H9 (cell line): Measurements from ENCODE around the gene OPN1MW. TPM values are rescaled to one million over a fixed set of nuclear protein-coding genes. Genes with fewer than 3 reads are reported as not detected.
"Not testable (repeated sequence)": the region's sequence is repeated elsewhere in the genome, so short reads cannot be mapped to it uniquely, and the experiment has no call there.

Source experiments
- DNase-seq: peaks from one replicate; pipeline ENCODE4 v3.0.0-alpha.2; 2017
- H2AFZ ChIP-seq: one replicate; pipeline ENCODE4 v1.6.1; 2013; ENCODE audit warnings: mild to moderate bottlenecking, low read length, control low read depth, moderate library complexity
- H2AK5ac ChIP-seq: 2 replicates; pipeline ENCODE4 v1.6.1; 2013; ENCODE audit warnings: low read length, control low read depth, mixed read lengths; ENCODE audit not compliant: insufficient read length
- H2BK120ac ChIP-seq: one replicate; pipeline ENCODE4 v1.6.1; 2013; ENCODE audit warnings: low read depth, mild to moderate bottlenecking, low read length, control low read depth, inconsistent platforms; ENCODE audit not compliant: poor library complexity, severe bottlenecking
- H2BK12ac ChIP-seq: 2 replicates; pipeline ENCODE4 v1.6.1; 2013; ENCODE audit warnings: low read length, control low read depth, mixed read lengths, low read depth; ENCODE audit not compliant: insufficient read length
- H2BK15ac ChIP-seq: 2 replicates; pipeline ENCODE4 v1.6.1; 2013; ENCODE audit warnings: low read depth, low read length, control low read depth
- H2BK20ac ChIP-seq: one replicate; pipeline ENCODE4 v1.6.1; 2013; ENCODE audit warnings: low read depth, mild to moderate bottlenecking, low read length, control low read depth, inconsistent platforms; ENCODE audit not compliant: poor library complexity, severe bottlenecking
- H2BK5ac ChIP-seq: 2 replicates; pipeline ENCODE4 v1.6.1; 2013; ENCODE audit warnings: low read length, control low read depth, mixed read lengths; ENCODE audit not compliant: insufficient read length
- H3K14ac ChIP-seq: 2 replicates; pipeline ENCODE4 v1.6.1; 2013; ENCODE audit warnings: low read length, control low read depth; ENCODE audit not compliant: insufficient read depth
- H3K18ac ChIP-seq: 2 replicates; pipeline ENCODE4 v1.6.1; 2013; ENCODE audit warnings: low read depth, mild to moderate bottlenecking, mixed read lengths, low read length, control low read depth; ENCODE audit not compliant: insufficient read length
- H3K23ac ChIP-seq: 2 replicates; pipeline ENCODE4 v1.6.1; 2013; ENCODE audit warnings: low read length, control low read depth, mixed read lengths, low read depth; ENCODE audit not compliant: insufficient read length
- H3K23me2 ChIP-seq: 2 replicates; pipeline ENCODE4 v1.6.1; 2013; ENCODE audit warnings: low read depth, mild to moderate bottlenecking, mixed read lengths, low read length, control low read depth; ENCODE audit not compliant: insufficient read length, poor library complexity, severe bottlenecking
- H3K27ac ChIP-seq: 2 replicates; pipeline ENCODE4 v1.5.1; 2013; ENCODE audit warnings: low read length, control low read depth, mixed read lengths, low read depth; ENCODE audit not compliant: insufficient read length
- H3K27me3 ChIP-seq: 2 replicates; pipeline ENCODE4 v1.6.1; 2013; ENCODE audit warnings: low read length, control low read depth, inconsistent platforms; ENCODE audit not compliant: insufficient read depth
- H3K4ac ChIP-seq: 2 replicates; pipeline ENCODE4 v1.6.1; 2013; ENCODE audit warnings: low read depth, mild to moderate bottlenecking, control low read depth, inconsistent platforms, low read length, moderate library complexity
- H3K4me1 ChIP-seq: 2 replicates; pipeline ENCODE4 v1.6.1; 2013; ENCODE audit warnings: low read length, control low read depth, inconsistent platforms; ENCODE audit not compliant: insufficient read depth
- H3K4me2 ChIP-seq: 2 replicates; pipeline ENCODE4 v1.6.1; 2013; ENCODE audit warnings: low read length, control low read depth, mixed read lengths; ENCODE audit not compliant: insufficient read length, insufficient read depth
- H3K56ac ChIP-seq: 2 replicates; pipeline ENCODE4 v1.6.1; 2013; ENCODE audit warnings: low read depth, mild to moderate bottlenecking, mixed read lengths, low read length, control low read depth; ENCODE audit not compliant: insufficient read length
- H3K79me1 ChIP-seq: 2 replicates; pipeline ENCODE4 v1.6.1; 2013; ENCODE audit warnings: low read depth, mild to moderate bottlenecking, moderate library complexity, low read length, control low read depth, inconsistent platforms; ENCODE audit not compliant: insufficient read depth, poor library complexity, severe bottlenecking
- H3K79me2 ChIP-seq: 2 replicates; pipeline ENCODE4 v1.6.1; 2013; ENCODE audit warnings: low read length, control low read depth, inconsistent platforms; ENCODE audit not compliant: insufficient read depth
- H3K9ac ChIP-seq: 2 replicates; pipeline ENCODE4 v1.6.1; 2013; ENCODE audit warnings: low read length, control low read depth, mixed read lengths; ENCODE audit not compliant: insufficient read length; ENCODE audit errors: extremely low read depth
- H3K9me3 ChIP-seq: one replicate; pipeline ENCODE4 v1.6.1; 2013; ENCODE audit warnings: low read depth, low read length, inconsistent platforms; ENCODE audit not compliant: control insufficient read depth
- H3T11ph ChIP-seq: one replicate; pipeline ENCODE4 v1.6.1; 2013; ENCODE audit warnings: mild to moderate bottlenecking, low read length, control low read depth, inconsistent platforms
- H4K20me1 ChIP-seq: one replicate; pipeline ENCODE4 v1.6.1; 2013; ENCODE audit not compliant: control insufficient read depth, insufficient read length, insufficient read depth
- H4K5ac ChIP-seq: 2 replicates; pipeline ENCODE4 v1.6.1; 2013; ENCODE audit warnings: low read depth, mild to moderate bottlenecking, mixed read lengths, low read length, control low read depth; ENCODE audit not compliant: insufficient read length
- H4K8ac ChIP-seq: replicated peaks from 2 replicates; pipeline ENCODE4 v1.6.1; 2013; ENCODE audit warnings: low read length, control low read depth, mixed read lengths, low read depth; ENCODE audit not compliant: insufficient read length
- H4K91ac ChIP-seq: 2 replicates; pipeline ENCODE4 v1.6.1; 2013; ENCODE audit warnings: low read depth, mild to moderate bottlenecking, moderate library complexity, mixed read lengths, low read length, control low read depth; ENCODE audit not compliant: insufficient read length
- H3K27ac Mint-ChIP-seq, 3 experiments: 2 replicates in 2 of 3; 3 replicates in 1 of 3; pipeline ENCODE4 v1.8.0; 2020 to 2021; ENCODE audit warnings: mixed read lengths in 3 of 3, mild to moderate bottlenecking in 1 of 3, moderate library complexity in 1 of 3
- H3K27me3 Mint-ChIP-seq: 2 replicates; pipeline ENCODE4 v1.8.0; 2021; ENCODE audit warnings: low read depth, mild to moderate bottlenecking, moderate library complexity, mixed read lengths
- H3K36me3 Mint-ChIP-seq, 3 experiments: 2 replicates in 2 of 3; 3 replicates in 1 of 3; pipeline ENCODE4 v1.8.0; 2020 to 2021; ENCODE audit warnings: low read depth in 3 of 3, mixed read lengths in 3 of 3; ENCODE audit not compliant: insufficient read depth in 1 of 3
- H3K4me1 Mint-ChIP-seq, 2 experiments: 2 replicates each; pipeline ENCODE4 v1.8.0; 2020; ENCODE audit warnings: mixed read lengths in 2 of 2
- H3K4me3 Mint-ChIP-seq, 2 experiments: 2 replicates in 1 of 2; 3 replicates in 1 of 2; pipeline ENCODE4 v1.8.0; 2020 to 2021; ENCODE audit warnings: mild to moderate bottlenecking in 2 of 2, mixed read lengths in 2 of 2, moderate library complexity in 1 of 2
- H3K9me3 Mint-ChIP-seq, 2 experiments: 2 replicates in 1 of 2; 3 replicates in 1 of 2; pipeline ENCODE4 v1.8.0; 2020; ENCODE audit warnings: mild to moderate bottlenecking in 2 of 2, mixed read lengths in 2 of 2, moderate library complexity in 1 of 2
- WGBS: extraction: QIAGEN DNeasy Blood & Tissue Kit; methylation state at CpG from one replicate; pipeline ENCODE4 v1.1.7; 2013; ENCODE audit warnings: missing lambda C conversion rate, low lambda C conversion rate, mixed read lengths; ENCODE audit not compliant: insufficient read length; ENCODE audit errors: extremely low coverage; 5-methylcytosine and 5-hydroxymethylcytosine counted together
- total RNA-seq: library from RNA; stranded (reverse); gene quantifications from 2 replicates; pipeline ENCODE4 v1.2.1, GENCODE V29; 2021

The OPN1MW gene
- total RNA-seq, 1 experiment from 2014 or later = not detected

DNA sequence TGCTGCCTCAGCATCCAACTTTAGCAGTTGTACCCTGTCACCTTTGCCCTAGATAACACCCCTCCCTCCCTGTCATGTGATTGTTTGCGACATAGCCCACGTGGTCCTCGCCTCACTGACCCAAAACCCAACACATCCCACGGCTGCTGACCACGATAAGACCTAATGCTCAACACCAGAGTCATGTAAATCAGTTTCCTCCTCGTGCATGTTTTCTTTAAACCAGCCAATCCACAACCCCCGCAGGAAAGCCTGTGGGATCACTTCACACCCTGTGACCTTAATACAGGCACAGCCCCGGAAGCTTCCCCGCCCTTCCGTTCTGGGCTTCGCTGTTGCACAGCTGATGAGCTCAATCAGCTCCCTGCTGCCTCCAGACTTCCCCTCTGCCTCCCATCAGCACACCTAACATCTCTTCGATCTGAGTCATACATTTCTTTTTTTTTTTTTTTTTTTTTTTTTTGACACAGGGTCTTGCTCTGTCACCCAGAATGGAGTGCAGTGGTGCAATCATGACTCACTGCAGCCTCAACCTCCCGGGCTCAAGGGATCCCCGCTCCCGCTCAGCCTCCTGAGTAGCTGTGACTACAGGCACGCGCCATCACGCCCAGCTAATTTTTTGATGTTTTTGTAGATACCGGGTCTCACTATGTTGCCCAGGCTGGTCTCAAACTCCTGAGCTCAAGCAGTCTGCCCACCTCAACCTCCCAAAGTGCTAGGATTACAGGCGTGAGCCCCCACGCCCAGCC lies 27.4 kb downstream of the OPN1MW start:
- not testable (repeated sequence) for H3K4me1 Mint-ChIP-seq, H4K5ac ChIP-seq, H3K9me3 ChIP-seq

DNA sequence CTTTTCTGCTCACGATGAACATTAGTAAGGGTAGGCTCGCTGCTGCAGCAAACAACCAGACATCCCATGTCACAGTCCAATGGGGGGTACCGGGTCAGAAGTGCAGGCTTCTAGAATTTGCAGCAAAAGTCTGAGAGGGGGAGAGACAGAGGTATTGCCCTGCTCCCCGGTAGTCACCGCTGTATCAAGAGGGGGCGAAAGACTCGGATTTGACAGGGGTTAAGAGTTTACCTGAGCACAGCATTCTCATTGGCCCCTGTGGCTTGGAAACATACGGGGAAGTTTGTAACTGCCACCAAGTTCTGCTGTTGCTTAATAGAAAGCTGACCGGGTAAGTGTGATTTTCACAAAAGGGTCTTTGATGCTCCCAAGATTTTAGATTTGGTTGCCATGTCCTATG lies 28.7 kb downstream of the OPN1MW start:
- H3K79me2 ChIP-seq, H2AFZ ChIP-seq, H4K20me1 ChIP-seq, H4K5ac ChIP-seq, H3K4me1 Mint-ChIP-seq, H2BK20ac ChIP-seq, H3K23me2 ChIP-seq, H3K9me3 Mint-ChIP-seq, H3K9ac ChIP-seq, H3K9me3 ChIP-seq, DNase-seq, H2BK12ac ChIP-seq, H3T11ph ChIP-seq, H2BK120ac ChIP-seq, H3K14ac ChIP-seq, H4K91ac ChIP-seq, H3K36me3 Mint-ChIP-seq, H3K23ac ChIP-seq, H3K56ac ChIP-seq, H3K4me3 Mint-ChIP-seq, H3K18ac ChIP-seq, H2BK5ac ChIP-seq, H3K27ac ChIP-seq, H2BK15ac ChIP-seq, H3K27me3 Mint-ChIP-seq, H2AK5ac ChIP-seq, H4K8ac ChIP-seq, H3K79me1 ChIP-seq, H3K4me2 ChIP-seq, H3K4ac ChIP-seq, H3K27ac Mint-ChIP-seq, H3K4me1 ChIP-seq, H3K27me3 ChIP-seq: not testable (repeated sequence)
- WGBS = no CpG with 5 or more reads among the region's 9 CpGs

More for the DNA sequence above, 27.4 kb downstream of the OPN1MW start:
- H3K4ac ChIP-seq, H2BK12ac ChIP-seq, H3K4me2 ChIP-seq, H3K9me3 Mint-ChIP-seq, H3K27me3 Mint-ChIP-seq, H3K4me1 ChIP-seq, H4K8ac ChIP-seq, H2AFZ ChIP-seq, H3T11ph ChIP-seq, DNase-seq, H3K27ac ChIP-seq, H3K79me1 ChIP-seq, H2AK5ac ChIP-seq, H3K56ac ChIP-seq, H2BK120ac ChIP-seq, H2BK15ac ChIP-seq, H4K91ac ChIP-seq, H3K36me3 Mint-ChIP-seq, H2BK20ac ChIP-seq, H3K18ac ChIP-seq, H2BK5ac ChIP-seq, H4K20me1 ChIP-seq, H3K27ac Mint-ChIP-seq, H3K4me3 Mint-ChIP-seq, H3K9ac ChIP-seq, H3K23me2 ChIP-seq, H3K79me2 ChIP-seq, H3K27me3 ChIP-seq, H3K23ac ChIP-seq, H3K14ac ChIP-seq: not testable (repeated sequence)
- WGBS = no CpG with 5 or more reads among the region's 21 CpGs
